Germinal center (tissue), 1 donor: ENCODE measurements around the gene SMARCA2.

ENCODE experiments used
- DNase-seq: peaks from one replicate; pipeline ENCODE4 v3.0.0; 2012; ENCODE audit warnings: mixed read lengths, low spot score

The SMARCA2 gene

DNA sequence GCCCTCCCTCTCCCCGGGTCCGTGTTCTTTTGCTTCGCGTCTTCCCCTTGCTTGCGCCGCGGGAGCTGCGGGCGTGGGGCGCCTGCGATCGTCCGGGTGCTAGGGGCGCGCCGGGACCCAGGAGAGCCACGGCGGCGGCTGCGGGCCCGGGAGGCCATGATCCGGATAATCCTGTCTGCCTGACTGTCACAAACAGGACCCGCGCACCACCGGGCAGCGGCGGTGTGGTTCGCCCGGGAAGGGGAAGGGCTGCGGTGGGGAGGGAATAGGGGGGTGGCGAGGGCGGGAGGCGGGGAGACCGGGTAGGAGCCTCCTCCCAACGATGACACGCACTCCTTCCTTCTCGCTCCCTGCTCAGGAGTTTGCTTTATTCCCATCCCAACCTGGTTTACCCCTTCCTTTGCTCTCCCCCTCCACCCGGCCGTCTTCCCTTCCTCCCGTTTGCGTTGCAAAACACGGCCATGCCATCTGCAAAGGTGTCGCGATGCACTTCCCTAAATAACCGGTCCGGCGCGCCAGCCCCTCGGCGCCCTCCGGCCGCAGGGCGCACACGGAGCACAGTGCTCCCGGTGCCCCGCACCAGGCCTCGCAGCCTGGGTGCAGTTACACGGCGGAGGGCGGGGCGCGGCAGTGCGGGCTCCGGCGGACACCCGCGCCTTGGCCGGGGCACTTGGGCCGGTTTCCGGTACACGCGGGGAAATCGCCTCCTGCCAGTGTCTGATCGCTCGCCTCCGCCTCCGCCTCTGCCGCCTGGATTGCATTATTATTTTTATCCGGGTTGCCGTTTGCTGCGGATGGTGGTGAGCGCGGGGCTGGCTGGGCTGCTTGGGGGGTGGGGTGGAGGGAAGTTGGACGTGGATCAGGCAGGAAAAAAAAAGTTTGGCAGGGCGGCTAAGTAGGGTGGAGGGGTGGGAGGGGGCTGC is 1.5 kb downstream of the SMARCA2 start:
- DNase-seq, result peak; percentile 77

DNA sequence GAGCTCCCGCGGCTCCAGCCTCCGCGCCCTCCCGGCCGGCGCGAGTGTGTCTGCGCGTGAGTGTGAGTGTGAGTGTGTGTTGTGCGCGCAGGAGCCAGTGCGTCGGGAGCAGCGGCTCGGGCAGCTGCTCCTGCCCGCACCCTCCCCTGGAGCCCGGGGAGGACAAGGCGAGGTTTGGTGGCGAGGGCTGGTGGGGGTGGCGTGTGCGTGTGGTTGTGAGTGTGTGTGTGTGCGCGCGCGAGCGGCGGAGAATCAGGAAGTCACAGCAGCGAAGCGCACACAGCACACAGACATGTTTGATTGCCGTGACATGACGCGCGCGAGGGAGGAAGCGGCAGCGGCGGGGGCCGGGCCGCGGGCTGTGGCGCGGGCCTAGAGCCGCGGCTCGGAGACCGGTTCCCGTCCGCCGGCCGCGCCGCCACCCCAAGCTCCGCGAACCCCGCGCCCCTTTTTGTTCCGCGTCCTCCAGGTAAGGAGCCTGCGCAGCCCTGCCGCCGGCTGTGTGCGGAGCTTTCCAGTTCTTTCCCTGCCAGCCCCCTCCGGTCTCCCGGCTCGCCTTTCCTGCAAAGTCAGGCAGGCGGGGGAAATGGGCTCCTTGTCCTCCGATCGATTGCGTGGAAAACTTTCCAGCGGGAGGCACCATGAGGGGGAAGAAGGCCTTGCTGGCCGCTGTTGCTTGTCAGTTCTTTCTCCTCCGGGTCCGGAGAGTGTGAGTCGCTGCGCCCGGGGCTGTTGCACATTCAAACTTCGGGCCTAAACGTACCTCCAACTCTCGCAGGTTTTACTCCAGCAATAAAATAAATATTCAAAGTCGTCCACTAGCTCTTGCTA is 2.4 kb downstream of the SMARCA2 start:
- peak; percentile 87 for DNase-seq

DNA sequence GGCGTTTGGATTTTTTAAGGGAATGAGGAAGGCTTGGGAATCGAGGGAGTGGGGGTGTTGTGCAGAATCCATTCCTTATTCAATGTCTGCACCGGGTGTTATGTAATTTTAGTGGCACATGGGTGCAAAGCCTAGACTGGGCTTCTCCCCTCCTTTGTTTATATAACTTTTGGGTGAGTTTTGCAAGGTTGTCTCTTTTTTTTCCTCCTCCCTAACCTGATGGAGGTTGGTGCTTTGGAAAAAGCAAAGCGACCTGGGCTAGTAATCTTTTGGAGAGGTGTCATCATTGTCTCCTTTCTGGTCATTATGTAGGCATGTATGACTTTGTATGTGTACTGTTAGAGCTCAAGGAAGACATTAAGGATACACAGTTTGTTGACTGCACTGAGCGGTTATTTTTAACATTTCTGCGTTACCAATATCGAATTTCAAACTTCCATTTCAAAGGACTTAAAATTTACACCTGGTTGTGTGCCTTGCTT is 3.1 kb downstream of the SMARCA2 start:
- DNase-seq, result no peak

DNA sequence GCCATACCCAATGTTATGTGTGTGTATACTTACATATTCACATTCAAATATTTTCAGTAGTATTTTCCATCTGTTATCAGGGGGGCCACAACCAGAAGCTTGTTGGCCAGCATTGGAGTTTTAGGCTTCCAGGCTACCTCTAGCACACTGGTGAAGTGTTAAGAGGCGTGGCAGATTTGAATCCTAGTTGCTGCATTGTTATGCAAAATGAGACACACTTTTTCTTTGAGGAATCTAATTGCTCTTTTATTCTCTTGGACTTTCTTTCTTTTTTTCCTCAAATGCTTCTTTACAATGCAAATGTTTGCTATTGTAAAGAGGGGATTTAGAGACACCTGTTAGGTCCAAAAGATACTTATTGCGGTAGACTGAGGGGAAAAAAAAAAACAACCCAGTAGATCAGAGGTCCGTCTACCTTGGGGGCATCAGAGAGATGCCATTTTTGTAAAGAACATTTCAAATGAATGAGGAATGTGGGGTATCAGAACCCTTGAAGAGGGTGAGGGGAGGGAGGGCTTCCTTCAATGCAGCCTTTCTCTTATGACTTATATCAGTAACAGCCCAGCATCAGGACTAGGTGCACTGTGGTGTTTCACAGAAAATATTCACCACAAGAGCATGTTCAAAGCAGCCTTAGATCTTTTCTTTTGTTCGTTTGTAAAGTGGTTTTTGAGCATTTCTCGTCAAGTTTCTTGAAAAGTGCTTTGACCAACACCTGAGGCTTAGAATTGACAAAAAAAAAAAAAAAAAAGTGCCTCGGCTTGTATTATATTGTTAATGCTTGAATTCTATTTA is 3.8 kb downstream of the SMARCA2 start:
- no peak for DNase-seq

GRCh38 chr9:2019723-2020122 is 4.6 kb downstream of the SMARCA2 start:
- DNase-seq, result no peak

GRCh38 chr9:2021731-2022130 is 6.6 kb downstream of the SMARCA2 start:
- no peak for DNase-seq

GRCh38 chr9:2022560-2022959 is 7.4 kb downstream of the SMARCA2 start:
- DNase-seq, result no peak

DNA sequence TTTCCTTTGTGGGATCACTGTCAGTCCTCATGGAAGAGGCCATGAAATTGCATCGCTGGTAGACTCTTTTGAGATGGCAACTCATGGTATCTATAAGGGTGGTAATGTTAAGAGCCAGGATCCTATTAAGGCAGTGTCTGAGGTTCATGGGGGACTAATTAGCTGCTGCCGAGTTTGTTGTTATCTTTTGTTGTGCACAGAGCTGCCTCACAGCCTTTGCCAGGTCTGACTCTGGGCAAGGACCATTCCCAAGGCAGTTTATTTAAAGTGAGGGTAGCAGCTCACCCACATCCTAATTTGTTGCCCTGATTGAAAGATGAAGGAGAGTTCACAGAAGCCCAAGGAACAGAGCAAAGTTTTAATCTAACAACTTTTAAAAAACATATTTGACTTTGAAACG is 7.9 kb downstream of the SMARCA2 start:
- DNase-seq, result no peak

DNA sequence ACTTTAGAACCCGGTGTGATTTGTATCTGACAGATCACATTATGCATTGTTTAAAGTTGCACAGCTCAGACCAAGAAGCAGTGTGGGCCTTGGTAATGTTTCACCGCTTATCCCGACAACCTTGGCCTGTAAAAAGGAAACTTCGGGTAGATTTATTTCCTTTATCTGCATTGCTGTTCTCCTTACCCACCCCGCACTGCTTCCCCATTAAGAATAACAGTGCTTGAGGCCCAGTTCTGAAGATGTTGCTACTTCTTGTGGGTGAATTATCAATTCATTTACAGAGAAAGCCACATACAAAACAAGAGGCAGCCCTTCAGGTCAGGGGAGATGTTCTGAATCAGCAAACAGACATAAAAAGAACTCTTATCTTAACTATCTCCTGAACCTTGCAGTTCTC is 8.4 kb downstream of the SMARCA2 start:
- no peak for DNase-seq

GRCh38 chr9:2024888-2025782 is 10.0 kb downstream of the SMARCA2 start:
- no peak for DNase-seq

DNA sequence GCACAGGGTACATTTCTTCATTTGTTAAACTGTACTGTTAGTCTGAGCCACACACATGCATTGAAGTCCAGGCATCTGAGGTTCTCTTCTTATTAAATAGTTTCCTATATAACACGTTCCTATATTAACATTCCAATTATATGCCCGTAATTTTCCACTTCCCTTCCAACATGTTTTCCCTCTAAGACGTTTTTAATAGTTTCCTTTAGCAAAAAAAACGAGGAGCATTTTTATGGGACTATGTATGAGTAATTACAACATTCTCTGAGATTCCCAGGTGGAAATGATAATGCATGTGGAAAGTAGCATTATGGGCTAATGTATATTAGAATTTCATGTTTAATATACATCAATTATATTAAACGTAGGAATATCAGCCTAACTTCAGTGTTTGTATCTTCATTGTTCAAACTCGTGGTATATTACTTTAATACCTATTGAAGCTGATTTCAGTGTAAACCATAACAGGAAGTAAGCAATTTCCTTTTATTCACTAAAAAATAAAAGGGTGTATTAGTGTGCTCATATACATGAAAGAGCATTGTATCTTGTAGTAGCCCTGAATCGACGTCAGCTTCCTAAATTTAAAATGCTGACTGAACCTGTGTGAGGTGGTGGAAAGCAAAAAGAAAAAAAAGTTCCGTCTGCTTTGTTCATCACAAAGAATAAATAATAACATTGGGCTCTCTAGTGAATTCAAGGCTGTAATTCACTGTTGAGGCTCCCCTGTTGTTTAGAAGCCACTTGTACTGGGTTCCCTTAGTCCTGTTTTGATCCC is 11.3 kb downstream of the SMARCA2 start:
- DNase-seq, result no peak

DNA sequence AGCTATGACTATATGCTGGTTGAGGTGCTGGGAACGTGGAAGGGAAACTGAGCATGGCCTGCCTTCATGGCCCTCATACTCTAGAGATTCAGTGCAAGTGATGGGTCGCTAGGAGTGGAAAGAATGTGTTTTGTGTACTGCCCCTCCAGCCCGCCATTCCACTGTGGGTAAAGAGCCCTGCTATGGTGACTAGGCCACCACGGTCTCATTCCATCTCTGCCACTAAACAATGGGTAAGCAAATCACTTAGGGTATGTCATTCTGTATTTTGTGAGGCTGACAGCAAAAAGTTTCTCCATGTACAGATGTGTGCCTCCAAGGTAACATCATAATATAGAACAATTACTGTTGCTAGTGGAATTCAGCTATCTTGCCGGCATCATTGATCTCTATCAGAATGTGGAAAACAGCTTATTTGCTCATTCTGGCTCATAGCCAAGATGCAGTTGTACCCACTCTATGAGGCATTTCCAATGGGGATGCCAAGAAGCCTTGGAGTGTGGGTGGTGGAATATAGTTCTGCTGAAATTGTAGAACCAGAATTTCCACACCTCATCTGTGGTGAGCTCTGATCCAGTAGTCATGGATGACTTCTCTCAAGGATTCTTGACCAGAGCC is 12.5 kb downstream of the SMARCA2 start:
- no peak for DNase-seq

DNA sequence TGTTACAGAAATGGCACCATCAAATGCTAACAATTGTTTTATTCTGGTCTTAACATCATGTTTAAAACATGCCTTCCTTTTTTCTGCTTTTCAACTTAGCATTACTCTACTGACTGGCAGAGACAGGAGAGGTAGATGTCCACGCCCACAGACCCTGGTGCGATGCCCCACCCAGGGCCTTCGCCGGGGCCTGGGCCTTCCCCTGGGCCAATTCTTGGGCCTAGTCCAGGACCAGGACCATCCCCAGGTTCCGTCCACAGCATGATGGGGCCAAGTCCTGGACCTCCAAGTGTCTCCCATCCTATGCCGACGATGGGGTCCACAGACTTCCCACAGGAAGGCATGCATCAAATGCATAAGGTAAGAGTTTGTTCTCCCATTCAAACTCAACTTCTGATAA is 13.7 kb downstream of the SMARCA2 start:
- no peak for DNase-seq

DNA sequence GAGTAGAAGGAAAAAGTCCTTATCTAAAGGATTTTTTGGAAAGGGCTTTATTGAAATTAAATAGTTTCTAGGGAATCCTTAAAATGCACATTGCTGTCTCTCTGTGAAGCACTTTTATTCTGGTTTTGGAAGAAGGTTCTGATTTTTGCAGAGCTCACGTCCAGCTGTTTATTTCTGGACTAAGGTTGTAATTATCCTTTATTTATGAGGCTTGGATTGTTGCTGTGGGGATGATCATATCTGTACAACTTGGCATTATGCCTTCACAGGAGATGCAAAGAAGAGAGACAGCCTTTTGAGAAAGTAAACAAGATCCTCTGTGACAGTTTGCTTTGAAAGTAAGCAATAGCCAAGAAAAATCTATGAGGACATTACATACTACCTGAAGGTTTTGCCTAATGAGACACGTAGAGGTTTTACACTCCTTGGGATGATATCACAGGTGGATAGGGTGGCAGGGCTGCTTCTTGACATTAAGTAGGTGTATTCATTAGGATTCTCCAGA is 14.6 kb downstream of the SMARCA2 start:
- DNase-seq, result no peak

DNA sequence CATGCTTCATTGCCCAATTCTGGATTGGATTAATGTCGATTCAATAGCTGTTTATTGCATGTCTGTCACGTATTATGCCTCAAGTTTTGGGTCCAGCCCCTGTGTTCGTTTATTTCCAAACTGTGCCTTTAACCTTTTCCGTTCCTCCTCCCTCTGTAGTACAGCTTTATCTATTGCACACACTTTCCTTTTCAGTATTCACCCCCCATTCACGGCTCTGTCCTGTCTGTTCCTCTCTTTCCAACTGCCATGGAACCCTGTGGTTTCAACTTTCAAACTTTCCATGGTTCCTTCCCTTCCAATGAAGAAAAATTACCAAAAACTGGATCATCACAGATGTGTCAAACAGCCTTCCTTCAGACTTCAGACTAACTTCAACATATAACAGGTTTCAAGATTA is 17.1 kb downstream of the SMARCA2 start:
- DNase-seq, result no peak

- DNase-seq, result no peak
Observed at GRCh38 chr9:2036844-2037243, 21.7 kb downstream of the SMARCA2 start.

GRCh38 chr9:2039294-2040180 is 24.4 kb downstream of the SMARCA2 start:
- no peak for DNase-seq

DNA sequence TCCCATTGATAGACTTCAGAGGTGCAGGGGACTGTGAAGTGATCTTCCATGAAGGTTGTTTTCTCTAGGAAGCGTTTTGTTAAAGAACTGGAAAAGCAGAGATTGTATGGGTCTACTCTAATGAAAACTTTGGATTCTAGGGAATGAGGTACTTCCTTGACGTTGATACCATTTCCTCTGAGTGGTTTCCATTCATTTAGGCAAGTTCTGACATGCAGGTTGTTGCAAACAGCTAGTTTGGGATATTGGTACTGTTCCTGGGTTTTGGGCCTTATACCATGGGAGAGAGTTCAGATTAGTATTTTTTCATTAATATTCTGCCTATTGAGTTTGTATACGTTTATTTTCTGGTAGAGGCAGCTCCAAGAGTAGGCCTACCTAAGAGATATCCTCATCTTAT is 25.7 kb downstream of the SMARCA2 start:
- DNase-seq, result no peak

DNA sequence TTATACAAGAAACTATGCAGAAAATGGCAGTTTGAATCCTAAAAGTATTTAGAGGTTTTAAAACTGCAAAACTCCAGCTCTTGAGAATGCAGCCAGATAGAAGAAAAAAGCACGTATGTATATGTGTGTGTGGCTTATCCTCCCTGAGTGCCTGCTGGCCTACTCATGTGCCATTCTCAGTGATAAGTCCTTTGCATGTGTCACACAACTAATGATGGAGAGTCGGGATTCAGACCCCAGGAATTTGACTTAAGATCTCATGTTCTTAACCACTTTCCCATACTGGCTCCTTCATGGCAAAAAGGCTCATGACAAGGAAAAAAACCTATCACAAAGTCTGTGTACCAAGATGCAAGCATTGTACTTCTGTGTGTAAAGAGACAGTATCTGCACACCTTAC is 26.6 kb downstream of the SMARCA2 start:
- no peak for DNase-seq
